K562 (cell line): ENCODE measurements around the gene TCEA3. TPM values are rescaled to one million over a fixed set of nuclear protein-coding genes. Genes with fewer than 3 reads are reported as not detected.

ENCODE experiments used
- BMI1 ChIP-seq: fragments of 150-350 bp; IDR thresholded peaks from 2 replicates; pipeline ENCODE4 v1.6.1; 2014; ENCODE audit warnings: low read length
- BRF1 ChIP-seq: IDR thresholded peaks from 3 replicates; pipeline ENCODE4 v1.6.1; 2011; ENCODE audit warnings: borderline replicate concordance, mild to moderate bottlenecking; ENCODE audit not compliant: insufficient read length; ENCODE audit errors: extremely low read depth
- CBX3 ChIP-seq, 2 experiments: IDR thresholded peaks; 1 replicate in 1 of 2; 2 replicates in 1 of 2; pipeline ENCODE4 v1.6.1; 2012; ENCODE audit warnings: inconsistent platforms in 2 of 2, low read length in 2 of 2, borderline replicate concordance in 1 of 2, control low read depth in 1 of 2
- ESRRB ChIP-seq: fragments of 250-450 bp; sonication (Bioruptor Pico); IDR thresholded peaks from 2 replicates; pipeline ENCODE4 v1.5.0; 2020; ENCODE audit warnings: mild to moderate bottlenecking, moderate library complexity, borderline replicate concordance
- EWSR1 ChIP-seq: fragments of 450-650 bp; IDR thresholded peaks from 2 replicates; pipeline ENCODE4 v1.6.1; 2018; ENCODE audit warnings: borderline replicate concordance, mild to moderate bottlenecking, low read depth, moderate library complexity; ENCODE audit not compliant: partially characterized antibody
- FOXK1 ChIP-seq: sonication (generic); formaldehyde crosslinking; IDR thresholded peaks from 2 replicates; pipeline ENCODE4 v1.8.0; 2022; ENCODE audit warnings: missing genetic modification reagents, mild to moderate bottlenecking, borderline replicate concordance
- ILF3 ChIP-seq: fragments of 450-650 bp; IDR thresholded peaks from 2 replicates; pipeline ENCODE4 v1.6.1; 2018; ENCODE audit warnings: antibody characterized with exemption, mild to moderate bottlenecking, moderate library complexity, borderline replicate concordance
- NCOR1 ChIP-seq: fragments of 450-650 bp; IDR thresholded peaks from 2 replicates; pipeline ENCODE4 v1.6.1; 2016; ENCODE audit warnings: mild to moderate bottlenecking, moderate library complexity
- NUFIP1 ChIP-seq: fragments of 450-650 bp; IDR thresholded peaks from 2 replicates; pipeline ENCODE4 v1.6.1; 2018; ENCODE audit not compliant: partially characterized antibody
- POLR2AphosphoS2 ChIP-seq: IDR thresholded peaks from 2 replicates; pipeline ENCODE4 v1.6.1; 2012; ENCODE audit warnings: low read length, improper control_type of control experiment
- POU5F1 ChIP-seq: fragments of 150-350 bp; IDR thresholded peaks from 2 replicates; pipeline ENCODE4 v1.6.1; 2014; ENCODE audit warnings: borderline replicate concordance, low read length, low read depth, mild to moderate bottlenecking; ENCODE audit not compliant: partially characterized antibody
- PTBP1 ChIP-seq: fragments of 200-400 bp; formaldehyde crosslinking; IDR thresholded peaks from 2 replicates; pipeline ENCODE4 v1.6.1; 2017; ENCODE audit warnings: low read depth, low read length
- PURB ChIP-seq: sonication (generic); formaldehyde crosslinking; IDR thresholded peaks from 2 replicates; pipeline ENCODE4 v1.9.0; 2021; ENCODE audit warnings: low read depth, mild to moderate bottlenecking, missing genetic modification reagents
- SOX6 ChIP-seq: fragments of 450-650 bp; IDR thresholded peaks from 2 replicates; pipeline ENCODE4 v1.6.1; 2014; ENCODE audit warnings: mild to moderate bottlenecking
- SRSF1 ChIP-seq: fragments of 200-400 bp; formaldehyde crosslinking; IDR thresholded peaks from 2 replicates; pipeline ENCODE4 v1.6.1; 2017; ENCODE audit warnings: mild to moderate bottlenecking, low read depth, low read length, moderate library complexity
- TBL1XR1 ChIP-seq, 2 experiments: IDR thresholded peaks; 2 replicates each; pipeline ENCODE4 v1.6.1; 2012; ENCODE audit warnings: improper control_type of control experiment in 2 of 2, low read length in 2 of 2, mild to moderate bottlenecking in 1 of 2
- TBP ChIP-seq: optimal IDR thresholded peaks from 2 replicates; pipeline ENCODE3; 2011; ENCODE audit warnings: low read depth, low read length, improper control_type of control experiment
- TEAD4 ChIP-seq, 2 experiments: sonication (generic) in 1 of 2; formaldehyde crosslinking in 1 of 2; IDR thresholded peaks; 2 replicates each; pipeline versions ENCODE4 v1.6.1 to v1.8.0; 2012 to 2022; ENCODE audit warnings: borderline replicate concordance in 1 of 2, inconsistent platforms in 1 of 2, low read length in 1 of 2, mild to moderate bottlenecking in 1 of 2, missing genetic modification reagents in 1 of 2
- ZNF24 ChIP-seq: fragments of 450-650 bp; IDR thresholded peaks from 2 replicates; pipeline ENCODE4 v1.6.1; 2016
- polyA plus RNA-seq, 8 experiments: library from polyadenylated mRNA; depleted of rRNA in 4 of 8; stranded (reverse) in 5 of 8; unstranded in 3 of 8; fragments of >200 nt; fragmentation: Nextera tagmentation in 2 of 8; fragmentation: Illumina TruSeq in 1 of 8; extraction: Ambion mirVana in 2 of 8; extraction: Trizol in 1 of 8; gene quantifications; 2 replicates each; pipeline versions ENCODE4 v1.2.1 to v1.2.3, GENCODE V29; 2011 to 2014; ENCODE audit warnings: inconsistent platforms in 1 of 8, missing spikeins in 1 of 8
- total RNA-seq, 7 experiments: library from RNA; depleted of rRNA in 6 of 7; stranded (reverse); fragments of >200 nt in 6 of 7; fragmentation: Illumina TruSeq in 2 of 7; extraction: Trizol in 2 of 7; gene quantifications; 2 replicates each; pipeline versions ENCODE4 v1.2.1 to v1.2.3, GENCODE V29; 2011 to 2021; ENCODE audit warnings: low replicate concordance in 1 of 7
- TF ChIP-seq, protein P1 (sequence below): fragments of 450-650 bp; IDR thresholded peaks from 2 replicates; pipeline ENCODE4 v1.7.1; 2018; ENCODE audit warnings: mild to moderate bottlenecking, low read depth; ENCODE audit not compliant: partially characterized antibody
- TF ChIP-seq, protein P2 (sequence below): fragments of 200-400 bp; formaldehyde crosslinking; IDR thresholded peaks from 2 replicates; pipeline ENCODE4 v1.6.1; 2017; ENCODE audit warnings: mild to moderate bottlenecking, low read depth, low read length, moderate library complexity
- TF ChIP-seq, protein P3 (sequence below), 2 experiments: fragments of 450-650 bp; IDR thresholded peaks; 2 replicates each; pipeline ENCODE4 v1.6.1; 2016

Gene TCEA3
- total and polyA plus RNA-seq, 9 of the 15 experiments (the other 6 are each of a cell fraction or from before 2014, with no cell fraction given): 0.03 to 0.55 (median 0.36) TPM

GRCh38 chr1:23368562-23369334, 55.8 kb downstream of the TCEA3 start (continued):
- TF ChIP-seq PTBP1 (no peak), BMI1 (no peak; the same call in 1 of the 2 replicates), POLR2AphosphoS2 (no peak; the same call in 1 of the 2 replicates), NCOR1 (peak; percentile 59), ZNF24 (no peak), ILF3 (no peak), CBX3 (IDR thresholded peaks at IDR 0.05; ENCODE audit: borderline replicate concordance in 1 of 2, low read length in 2 of 2) (peak in 1 of 2 experiments; percentile 66; a peak in 2 of 3 replicates), FOXK1 (CRISPR knock-in tag) (peak; percentile 34; the same call in 1 of the 2 replicates), SRSF1 (no peak), TBP (peak; percentile 75), ESRRB (CRISPR knock-in tag) (no peak), PURB (CRISPR knock-in tag) (no peak), EWSR1 (no peak), TBL1XR1 (IDR thresholded peaks at IDR 0.05; ENCODE audit: low read length in 2 of 2) (peak in 1 of 2 experiments; percentile 73; a peak in 2 of 4 replicates), NUFIP1 (no peak), BRF1 (no peak), POU5F1 (no peak), SOX6 (peak; percentile 67; the same call in 1 of the 2 replicates), TEAD4 (IDR thresholded peaks at IDR 0.05; ENCODE audit: low read length) (peak; percentile 5; the same call in 1 of the 2 replicates), TEAD4 (CRISPR knock-in tag; IDR thresholded peaks at IDR 0.05; ENCODE audit: borderline replicate concordance) (no peak)
- TF ChIP-seq, protein P1, sequence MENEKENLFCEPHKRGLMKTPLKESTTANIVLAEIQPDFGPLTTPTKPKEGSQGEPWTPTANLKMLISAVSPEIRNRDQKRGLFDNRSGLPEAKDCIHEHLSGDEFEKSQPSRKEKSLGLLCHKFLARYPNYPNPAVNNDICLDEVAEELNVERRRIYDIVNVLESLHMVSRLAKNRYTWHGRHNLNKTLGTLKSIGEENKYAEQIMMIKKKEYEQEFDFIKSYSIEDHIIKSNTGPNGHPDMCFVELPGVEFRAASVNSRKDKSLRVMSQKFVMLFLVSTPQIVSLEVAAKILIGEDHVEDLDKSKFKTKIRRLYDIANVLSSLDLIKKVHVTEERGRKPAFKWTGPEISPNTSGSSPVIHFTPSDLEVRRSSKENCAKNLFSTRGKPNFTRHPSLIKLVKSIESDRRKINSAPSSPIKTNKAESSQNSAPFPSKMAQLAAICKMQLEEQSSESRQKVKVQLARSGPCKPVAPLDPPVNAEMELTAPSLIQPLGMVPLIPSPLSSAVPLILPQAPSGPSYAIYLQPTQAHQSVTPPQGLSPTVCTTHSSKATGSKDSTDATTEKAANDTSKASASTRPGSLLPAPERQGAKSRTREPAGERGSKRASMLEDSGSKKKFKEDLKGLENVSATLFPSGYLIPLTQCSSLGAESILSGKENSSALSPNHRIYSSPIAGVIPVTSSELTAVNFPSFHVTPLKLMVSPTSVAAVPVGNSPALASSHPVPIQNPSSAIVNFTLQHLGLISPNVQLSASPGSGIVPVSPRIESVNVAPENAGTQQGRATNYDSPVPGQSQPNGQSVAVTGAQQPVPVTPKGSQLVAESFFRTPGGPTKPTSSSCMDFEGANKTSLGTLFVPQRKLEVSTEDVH: peak; percentile 41
- TF ChIP-seq, protein P2, sequence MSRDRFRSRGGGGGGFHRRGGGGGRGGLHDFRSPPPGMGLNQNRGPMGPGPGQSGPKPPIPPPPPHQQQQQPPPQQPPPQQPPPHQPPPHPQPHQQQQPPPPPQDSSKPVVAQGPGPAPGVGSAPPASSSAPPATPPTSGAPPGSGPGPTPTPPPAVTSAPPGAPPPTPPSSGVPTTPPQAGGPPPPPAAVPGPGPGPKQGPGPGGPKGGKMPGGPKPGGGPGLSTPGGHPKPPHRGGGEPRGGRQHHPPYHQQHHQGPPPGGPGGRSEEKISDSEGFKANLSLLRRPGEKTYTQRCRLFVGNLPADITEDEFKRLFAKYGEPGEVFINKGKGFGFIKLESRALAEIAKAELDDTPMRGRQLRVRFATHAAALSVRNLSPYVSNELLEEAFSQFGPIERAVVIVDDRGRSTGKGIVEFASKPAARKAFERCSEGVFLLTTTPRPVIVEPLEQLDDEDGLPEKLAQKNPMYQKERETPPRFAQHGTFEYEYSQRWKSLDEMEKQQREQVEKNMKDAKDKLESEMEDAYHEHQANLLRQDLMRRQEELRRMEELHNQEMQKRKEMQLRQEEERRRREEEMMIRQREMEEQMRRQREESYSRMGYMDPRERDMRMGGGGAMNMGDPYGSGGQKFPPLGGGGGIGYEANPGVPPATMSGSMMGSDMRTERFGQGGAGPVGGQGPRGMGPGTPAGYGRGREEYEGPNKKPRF: no peak
- TF ChIP-seq, protein P3, sequence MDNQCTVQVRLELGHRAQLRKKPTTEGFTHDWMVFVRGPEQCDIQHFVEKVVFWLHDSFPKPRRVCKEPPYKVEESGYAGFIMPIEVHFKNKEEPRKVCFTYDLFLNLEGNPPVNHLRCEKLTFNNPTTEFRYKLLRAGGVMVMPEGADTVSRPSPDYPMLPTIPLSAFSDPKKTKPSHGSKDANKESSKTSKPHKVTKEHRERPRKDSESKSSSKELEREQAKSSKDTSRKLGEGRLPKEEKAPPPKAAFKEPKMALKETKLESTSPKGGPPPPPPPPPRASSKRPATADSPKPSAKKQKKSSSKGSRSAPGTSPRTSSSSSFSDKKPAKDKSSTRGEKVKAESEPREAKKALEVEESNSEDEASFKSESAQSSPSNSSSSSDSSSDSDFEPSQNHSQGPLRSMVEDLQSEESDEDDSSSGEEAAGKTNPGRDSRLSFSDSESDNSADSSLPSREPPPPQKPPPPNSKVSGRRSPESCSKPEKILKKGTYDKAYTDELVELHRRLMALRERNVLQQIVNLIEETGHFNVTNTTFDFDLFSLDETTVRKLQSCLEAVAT (IDR thresholded peaks at IDR 0.05): peak in 1 of 2 experiments; percentile 51; a peak in 1 of 4 replicates
